ENCODE results near the gene CCDC18.
"Not testable (repeated sequence)": the region's sequence is repeated elsewhere in the genome, so short reads cannot be mapped to it uniquely, and the experiment has no call there.

The CCDC18 gene

GRCh38 chr1:93152835-93153234 lies 27.7 kb upstream of the CCDC18 start:
- Histone ChIP-seq H3K36me3 (ENCODE audit: control insufficient read depth, insufficient read depth, low read length) (peaks cover 10% of the 10 kb centered on the region), H3K4me3 (replicated peaks; ENCODE audit: low read depth, low read length) (no peak overlapping the region), H3K27me3 (replicated peaks; ENCODE audit: control insufficient read depth, insufficient read depth, low read length) (no peaks in the 10 kb centered on the region)
- no peak for DNase-seq (ENCODE audit: extremely low read depth, insufficient read length)
- no peak for TF ChIP-seq CTCF (IDR thresholded peaks at IDR 0.05; ENCODE audit: insufficient read depth, low read length, poor library complexity, severe bottlenecking)

GRCh38 chr1:93154898-93155297 lies 25.6 kb upstream of the CCDC18 start:
- TF ChIP-seq CTCF (IDR thresholded peaks at IDR 0.05; ENCODE audit: insufficient read depth, low read length, poor library complexity, severe bottlenecking): no peak
- H3K36me3 ChIP-seq (ENCODE audit: control insufficient read depth, insufficient read depth, low read length): peaks cover 10% of the 10 kb centered on the region

GRCh38 chr1:93155335-93155734 lies 25.2 kb upstream of the CCDC18 start:
- Histone ChIP-seq H3K27me3 (replicated peaks; ENCODE audit: control insufficient read depth, insufficient read depth, low read length) (no peaks in the 10 kb centered on the region), H3K4me3 (replicated peaks; ENCODE audit: low read depth, low read length) (no peak overlapping the region), H3K36me3 (ENCODE audit: control insufficient read depth, insufficient read depth, low read length) (peaks cover 10% of the 10 kb centered on the region)
- DNase-seq (ENCODE audit: extremely low read depth, insufficient read length): no peak
- no peak for TF ChIP-seq CTCF (IDR thresholded peaks at IDR 0.05; ENCODE audit: insufficient read depth, low read length, poor library complexity, severe bottlenecking)

More at GRCh38 chr1:93154898-93155297, 25.6 kb upstream of the CCDC18 start:
- Histone ChIP-seq H3K4me3 (replicated peaks; ENCODE audit: low read depth, low read length) (no peak overlapping the region), H3K27me3 (replicated peaks; ENCODE audit: control insufficient read depth, insufficient read depth, low read length) (no peaks in the 10 kb centered on the region)
- no peak for DNase-seq (ENCODE audit: extremely low read depth, insufficient read length)

GRCh38 chr1:93159337-93159736 lies 21.2 kb upstream of the CCDC18 start:
- H3K4me3 ChIP-seq (replicated peaks; ENCODE audit: low read depth, low read length): no peak overlapping the region
- no peak for DNase-seq (ENCODE audit: extremely low read depth, insufficient read length)
- H3K36me3 ChIP-seq (ENCODE audit: control insufficient read depth, insufficient read depth, low read length): peaks cover 8% of the 10 kb centered on the region
- TF ChIP-seq CTCF (IDR thresholded peaks at IDR 0.05; ENCODE audit: insufficient read depth, low read length, poor library complexity, severe bottlenecking): no peak
- H3K27me3 ChIP-seq (replicated peaks; ENCODE audit: control insufficient read depth, insufficient read depth, low read length): no peaks in the 10 kb centered on the region

- H3K36me3 ChIP-seq (ENCODE audit: control insufficient read depth, insufficient read depth, low read length); H3K27me3 ChIP-seq (replicated peaks; ENCODE audit: control insufficient read depth, insufficient read depth, low read length); DNase-seq (ENCODE audit: extremely low read depth, insufficient read length); H3K4me3 ChIP-seq (replicated peaks; ENCODE audit: low read depth, low read length): not testable (repeated sequence)
Observed at GRCh38 chr1:93163314-93163713, 17.2 kb upstream of the CCDC18 start.

GRCh38 chr1:93164816-93165215 lies 15.7 kb upstream of the CCDC18 start:
- DNase-seq (ENCODE audit: extremely low read depth, insufficient read length): no peak
- TF ChIP-seq CTCF (IDR thresholded peaks at IDR 0.05; ENCODE audit: insufficient read depth, low read length, poor library complexity, severe bottlenecking): no peak
- Histone ChIP-seq H3K4me3 (replicated peaks; ENCODE audit: low read depth, low read length) (no peak overlapping the region), H3K36me3 (ENCODE audit: control insufficient read depth, insufficient read depth, low read length) (no peaks in the 10 kb centered on the region), H3K27me3 (replicated peaks; ENCODE audit: control insufficient read depth, insufficient read depth, low read length) (no peaks in the 10 kb centered on the region)

GRCh38 chr1:93165895-93166294 lies 14.6 kb upstream of the CCDC18 start:
- not testable (repeated sequence) for DNase-seq (ENCODE audit: extremely low read depth, insufficient read length); H3K27me3 ChIP-seq (replicated peaks; ENCODE audit: control insufficient read depth, insufficient read depth, low read length); H3K4me3 ChIP-seq (replicated peaks; ENCODE audit: low read depth, low read length); H3K36me3 ChIP-seq (ENCODE audit: control insufficient read depth, insufficient read depth, low read length)

Data from GM06990 (cell line).